HPDE6-E6E7 (cell line): ENCODE data around the gene BCL2L11.

ENCODE experiments used
- DNase-seq: peaks from one replicate; pipeline ENCODE4 v3.0.0; 2011; ENCODE audit warnings: missing footprints; ENCODE audit errors: extremely low spot score

The BCL2L11 gene

DNA sequence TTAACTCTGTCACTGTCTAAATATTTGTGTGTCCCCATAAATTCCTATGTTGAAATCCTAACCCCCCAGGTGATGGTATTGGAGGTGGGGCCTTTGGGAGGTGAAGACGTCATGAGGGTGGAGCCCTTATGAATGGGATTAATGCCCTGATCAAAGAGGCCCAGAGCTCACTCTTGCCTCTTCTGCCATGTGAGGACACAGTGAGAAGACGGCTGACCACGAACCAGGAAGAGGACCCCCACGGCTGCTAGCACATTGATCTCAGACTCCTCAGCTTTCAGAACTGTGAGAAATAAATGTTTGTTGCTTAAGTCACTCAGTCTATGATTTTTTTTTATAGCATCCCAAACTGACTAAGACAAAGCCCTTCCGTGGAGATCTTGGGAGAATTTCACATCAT lies 71.2 kb downstream of the BCL2L11 start:
- DNase-seq = no peak

DNA sequence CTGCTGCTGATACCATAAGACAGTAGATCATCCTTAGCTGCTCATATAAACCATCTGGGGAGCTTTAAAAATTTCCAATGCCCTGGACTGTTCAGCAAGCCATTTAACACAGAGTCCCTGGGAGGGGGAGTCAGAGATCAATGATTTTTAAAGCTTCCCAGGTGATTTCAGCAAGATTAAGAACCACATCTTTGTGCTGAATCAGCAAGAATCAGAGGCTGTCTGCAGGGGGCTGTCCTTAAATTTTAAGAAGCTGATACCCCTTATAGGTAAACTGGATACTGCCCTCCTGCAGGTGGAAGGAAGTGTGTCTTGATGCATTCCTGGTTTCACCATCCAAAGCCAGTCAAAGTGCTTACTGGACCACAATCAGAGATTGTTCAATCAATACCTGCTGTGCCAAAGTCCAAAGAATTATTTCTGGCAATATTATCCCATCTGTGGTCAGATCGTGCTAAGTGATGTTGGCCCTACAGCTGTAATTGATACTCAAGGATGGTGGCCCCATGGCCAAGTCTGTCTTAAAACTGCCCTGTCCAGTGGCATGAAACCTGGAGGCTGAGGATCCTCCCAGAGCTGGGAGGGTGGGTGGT lies 72.2 kb downstream of the BCL2L11 start:
- DNase-seq = no peak

DNA sequence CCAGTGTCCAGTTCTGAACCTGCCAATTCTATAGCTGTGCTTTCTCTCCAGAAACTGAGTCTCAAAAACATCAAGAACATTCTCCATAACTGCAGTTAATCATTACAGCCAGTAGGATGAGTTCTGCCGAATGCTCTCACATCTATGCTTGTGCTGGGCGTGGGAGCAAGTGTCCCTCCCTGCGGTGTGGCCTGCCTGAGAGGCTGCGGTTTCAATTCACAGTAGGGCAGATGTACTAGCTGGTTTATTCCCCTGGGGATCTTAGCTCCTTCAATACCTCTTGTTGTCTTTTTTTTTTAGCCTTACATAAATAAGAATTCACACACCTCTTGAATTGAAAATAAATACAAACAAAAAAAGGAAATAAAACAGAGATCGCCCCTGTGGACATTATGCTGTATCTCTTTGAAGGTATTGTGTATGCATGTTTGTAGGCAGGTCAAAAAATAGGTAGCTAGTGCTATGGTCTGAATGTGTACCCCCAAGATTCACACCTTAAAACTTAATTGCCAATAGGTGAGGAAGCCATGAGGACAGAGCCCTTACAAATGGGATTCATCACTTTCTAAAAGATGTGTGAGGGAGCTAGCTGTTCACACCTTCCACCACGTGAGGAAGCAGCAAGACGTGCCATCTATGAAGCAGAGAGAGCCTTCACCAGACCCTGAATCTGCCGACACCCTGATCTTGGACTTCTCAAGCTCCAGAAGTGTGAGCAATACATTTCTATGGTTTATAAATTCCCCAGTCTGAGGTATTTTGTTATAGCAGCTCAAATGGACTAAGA lies 74.3 kb downstream of the BCL2L11 start:
- no peak for DNase-seq

DNA sequence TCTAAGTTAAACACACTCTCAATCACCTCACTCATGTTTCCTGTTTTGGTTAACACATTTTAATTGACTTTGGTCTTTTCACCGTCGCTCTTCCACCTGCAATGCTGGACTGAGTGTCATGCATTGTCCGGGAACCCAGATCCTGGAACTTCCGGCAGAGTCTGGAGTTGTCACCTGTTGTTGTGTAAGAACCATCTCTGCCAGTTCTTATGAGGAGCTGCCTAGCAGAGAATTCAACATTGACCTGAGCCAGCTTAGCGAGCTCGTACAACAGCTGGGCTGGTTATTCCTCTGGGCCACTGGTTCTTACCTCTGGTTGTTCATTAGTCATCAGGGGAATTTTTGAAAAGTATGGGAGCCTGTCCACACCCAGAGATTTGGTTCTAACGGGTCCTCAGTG lies 75.7 kb downstream of the BCL2L11 start:
- DNase-seq = no peak

DNA sequence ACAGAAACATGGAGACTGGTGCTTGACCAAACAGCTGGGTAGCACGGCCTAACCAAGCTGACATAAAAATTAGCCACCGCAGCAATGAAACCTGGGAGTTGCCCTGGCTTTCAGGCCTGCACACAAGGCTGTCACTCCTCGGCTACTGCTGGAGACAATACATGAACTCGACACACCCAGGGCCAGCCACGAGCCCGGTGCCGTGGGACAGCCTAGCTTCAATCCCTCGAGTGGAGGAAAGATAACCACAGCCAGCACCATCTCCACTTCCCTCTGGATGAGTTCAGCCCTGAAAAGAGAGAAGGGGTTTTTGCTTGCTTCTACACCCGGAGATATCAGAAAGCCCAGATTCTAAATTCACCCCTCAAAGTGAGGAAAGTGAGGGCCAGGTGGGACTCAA lies 78.0 kb downstream of the BCL2L11 start:
- DNase-seq = no peak

DNA sequence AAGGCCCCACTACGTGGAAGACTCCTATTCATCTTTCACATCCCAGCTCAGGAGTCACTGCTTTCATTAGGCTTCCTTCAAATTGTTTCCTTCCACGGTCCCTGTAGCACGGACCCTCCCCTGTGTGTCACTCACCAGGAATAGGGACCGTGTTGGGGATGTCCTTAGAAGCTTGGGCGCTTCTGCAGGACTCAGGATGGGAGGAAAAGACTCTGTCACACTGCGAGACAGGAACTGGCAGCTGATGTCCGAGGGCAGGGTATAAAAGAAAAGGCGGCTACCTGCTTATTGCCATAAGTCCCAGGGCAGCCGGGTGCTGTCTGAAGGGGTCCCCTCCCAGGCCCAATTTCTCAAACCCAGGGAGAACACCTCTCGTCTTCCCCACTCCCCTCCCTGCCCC lies 79.1 kb downstream of the BCL2L11 start:
- DNase-seq = no peak

DNA sequence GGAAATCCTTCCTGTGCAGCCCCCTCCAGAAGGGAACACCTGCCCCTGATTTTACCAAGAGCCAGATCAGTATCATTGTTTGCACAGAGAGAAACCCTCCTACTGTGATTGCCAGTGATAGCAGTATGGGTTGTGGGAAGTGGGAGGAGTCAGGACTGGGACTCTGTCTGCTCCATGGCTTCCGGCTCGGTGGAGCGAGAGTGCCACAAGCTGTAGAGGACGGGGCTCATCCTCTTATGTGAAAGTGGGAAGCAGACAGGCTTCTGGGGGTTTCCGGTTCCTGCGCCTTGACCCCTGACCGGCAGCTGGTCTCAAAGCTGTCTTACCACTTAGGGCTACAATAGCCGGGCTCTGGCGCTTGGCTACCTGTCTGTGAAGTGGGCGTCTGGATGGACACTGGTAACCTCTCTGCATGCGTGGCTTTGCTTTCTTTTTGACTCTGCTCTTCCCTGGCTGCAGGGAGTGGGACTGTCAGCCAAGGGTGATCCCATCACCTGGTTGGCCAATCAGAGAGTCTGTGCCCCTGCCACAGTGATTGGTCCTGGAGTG lies 79.7 kb downstream of the BCL2L11 start:
- no peak for DNase-seq

DNA sequence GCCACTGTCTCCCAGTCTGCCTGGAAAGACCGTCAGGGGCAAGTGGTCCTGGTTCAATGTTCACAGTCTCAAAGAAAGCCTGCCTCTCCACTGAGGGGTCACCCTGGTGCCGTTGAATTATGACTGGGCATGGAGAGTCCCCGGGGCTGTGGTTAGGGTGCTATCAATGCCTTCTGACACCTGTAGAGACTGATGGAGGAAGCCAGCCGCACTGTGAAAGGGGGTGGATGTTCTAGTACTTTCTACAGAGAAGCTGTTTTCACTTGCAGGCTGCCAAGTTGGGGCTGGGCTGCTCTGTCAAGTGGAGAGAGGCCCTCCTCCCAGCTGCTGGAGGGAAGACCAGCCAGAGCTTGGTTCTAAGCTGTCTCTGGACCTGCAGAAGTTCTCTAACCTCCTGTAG lies 80.5 kb downstream of the BCL2L11 start:
- DNase-seq = no peak

DNA sequence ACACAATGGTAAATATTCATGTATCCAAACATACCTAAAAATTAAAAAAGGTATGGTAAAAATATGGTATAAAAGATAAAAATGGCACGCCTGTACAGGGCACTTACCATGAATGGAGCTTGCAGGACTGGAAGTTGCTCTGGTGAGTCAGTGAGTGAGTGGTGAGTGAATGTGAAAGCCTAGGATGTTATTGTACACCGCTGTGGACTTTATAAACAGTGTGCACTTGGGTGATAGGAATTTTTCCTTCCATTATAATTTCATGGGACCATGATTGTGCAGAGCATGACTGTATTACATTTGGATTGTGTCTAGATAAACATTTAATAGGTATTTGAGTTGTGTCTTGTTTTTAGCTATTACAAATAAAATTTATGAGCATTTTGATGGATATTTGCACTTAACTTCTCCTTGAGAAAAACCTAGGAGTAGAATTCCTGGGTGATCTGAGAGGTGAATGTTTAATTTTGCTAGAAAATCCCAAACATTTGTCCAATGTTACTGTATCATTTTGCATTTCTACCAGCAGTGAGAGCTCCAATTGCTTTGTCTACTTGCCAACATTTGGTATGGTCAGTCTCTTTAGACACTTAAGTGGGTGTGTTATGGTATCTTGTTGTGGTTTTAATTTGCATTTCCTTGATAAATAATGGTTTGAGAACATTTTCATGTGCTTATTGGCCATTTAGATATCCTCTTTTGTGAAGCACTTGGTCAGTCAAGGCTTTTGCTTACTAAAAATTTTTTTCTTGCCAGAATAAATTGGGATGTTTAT lies 81.7 kb downstream of the BCL2L11 start:
- no peak for DNase-seq

DNA sequence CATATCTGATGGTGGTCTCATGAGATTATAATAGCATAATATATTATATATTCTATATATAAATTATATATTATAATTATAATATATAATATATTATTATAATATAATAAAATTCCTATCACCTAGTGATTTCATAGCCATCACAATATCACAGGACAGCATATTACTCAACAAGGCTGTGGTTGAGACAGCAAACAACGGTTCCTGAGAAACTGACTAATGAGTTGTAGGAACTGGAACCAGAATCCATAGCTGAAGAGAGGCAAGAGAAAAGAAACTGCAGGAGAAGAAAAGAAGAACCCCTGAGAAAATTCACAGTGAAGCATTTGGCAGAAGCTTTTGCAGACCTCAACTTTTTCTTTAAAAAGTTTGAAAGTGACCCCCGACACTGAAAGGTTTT lies 84.0 kb downstream of the BCL2L11 start:
- no peak for DNase-seq

DNA sequence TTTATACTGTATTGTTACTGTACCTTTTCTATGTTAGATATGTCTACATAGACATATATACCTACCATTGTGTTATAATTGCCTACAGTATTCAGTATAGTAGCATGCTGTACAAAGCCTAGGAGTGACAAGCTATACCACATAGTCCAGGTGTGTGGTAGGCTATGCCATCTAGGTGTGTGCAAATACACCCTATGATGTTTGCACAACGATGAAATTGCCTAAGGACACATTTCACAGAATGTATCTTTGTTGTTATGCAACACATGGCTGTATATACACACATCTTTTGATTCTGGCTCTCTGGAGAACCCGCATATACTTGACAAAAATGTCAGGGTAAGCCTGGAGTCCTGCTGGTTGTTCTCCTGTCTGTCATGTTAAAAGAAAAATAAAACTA lies 85.1 kb downstream of the BCL2L11 start:
- DNase-seq = no peak

DNA sequence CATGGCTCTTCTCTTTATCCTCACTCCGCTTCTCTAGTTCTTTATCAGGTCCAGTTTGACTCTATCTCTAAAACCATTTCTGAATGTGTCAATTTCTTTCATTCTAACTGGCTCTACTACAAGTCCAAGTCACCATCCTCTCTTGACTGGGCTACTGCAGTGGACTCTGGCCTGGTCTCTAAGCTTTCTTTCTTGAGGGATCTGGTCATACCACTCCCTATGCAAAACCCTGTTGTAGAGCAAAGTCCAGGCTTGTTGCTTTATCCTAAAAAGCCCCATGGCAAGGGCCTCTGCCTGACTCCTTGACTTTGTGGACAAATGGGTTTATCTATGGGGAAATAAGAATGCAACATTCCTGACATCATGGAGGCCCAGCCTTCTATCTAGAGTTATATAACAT lies 87.1 kb downstream of the BCL2L11 start:
- DNase-seq = no peak

DNA sequence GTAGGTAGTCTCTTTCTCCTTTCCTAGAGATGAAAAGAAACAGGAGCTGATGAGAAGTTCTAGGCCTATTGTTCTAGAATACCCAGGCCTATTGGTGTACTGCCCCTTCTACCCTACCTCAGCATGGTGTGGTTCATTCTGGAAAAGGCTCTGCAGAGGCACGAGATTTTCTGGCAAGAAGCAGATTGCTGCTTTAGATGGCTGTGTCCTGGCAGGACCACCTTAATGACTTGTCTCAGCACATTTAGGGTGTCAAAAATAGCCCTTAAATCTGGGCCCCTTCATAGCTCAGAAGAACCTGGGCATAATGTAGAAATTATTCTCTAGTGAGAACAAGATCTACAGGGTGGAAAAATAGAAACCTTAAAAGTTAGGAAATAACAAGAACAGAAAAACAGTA lies 87.9 kb downstream of the BCL2L11 start:
- DNase-seq = no peak

DNA sequence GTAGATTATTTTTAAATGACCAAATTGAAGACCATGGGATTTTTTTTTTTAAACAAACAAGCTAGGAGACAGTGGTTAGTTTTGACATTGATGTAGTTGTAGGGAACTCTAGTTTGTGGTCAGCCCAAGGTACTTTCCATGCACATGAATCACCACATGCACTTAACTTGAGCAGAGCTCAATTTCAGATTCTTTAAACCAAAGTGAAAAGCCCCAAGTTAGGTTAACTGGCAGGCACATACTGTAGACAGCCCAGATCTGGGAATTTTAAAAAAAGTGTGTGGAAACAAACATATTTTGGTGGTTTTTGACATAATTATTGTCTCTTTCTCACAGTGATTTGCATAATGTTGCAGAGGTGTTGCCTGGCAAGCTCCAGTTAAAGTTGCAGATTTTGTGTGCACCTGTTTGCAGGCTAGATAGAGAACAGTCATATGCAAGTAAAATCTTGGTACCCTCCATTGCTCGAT lies 88.4 kb downstream of the BCL2L11 start:
- DNase-seq = no peak

DNA sequence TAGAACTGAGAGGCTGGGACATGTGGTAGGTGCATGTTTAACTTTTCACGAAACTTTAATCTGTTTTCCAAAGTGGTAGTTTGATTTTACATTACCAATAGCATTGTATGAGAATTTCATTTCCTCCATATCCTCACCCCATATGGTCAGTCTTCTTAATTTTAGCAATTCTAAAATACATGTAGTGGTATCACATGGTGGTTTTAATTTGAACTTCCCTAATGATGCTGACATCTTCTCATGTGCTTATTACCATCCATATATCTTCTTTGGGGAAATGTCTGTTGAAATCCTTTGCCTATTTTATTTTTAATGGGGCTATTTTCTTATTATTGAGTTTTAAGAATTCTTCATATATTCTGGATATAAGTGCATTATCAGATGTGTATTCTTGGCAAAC lies 89.3 kb downstream of the BCL2L11 start:
- no peak for DNase-seq

DNA sequence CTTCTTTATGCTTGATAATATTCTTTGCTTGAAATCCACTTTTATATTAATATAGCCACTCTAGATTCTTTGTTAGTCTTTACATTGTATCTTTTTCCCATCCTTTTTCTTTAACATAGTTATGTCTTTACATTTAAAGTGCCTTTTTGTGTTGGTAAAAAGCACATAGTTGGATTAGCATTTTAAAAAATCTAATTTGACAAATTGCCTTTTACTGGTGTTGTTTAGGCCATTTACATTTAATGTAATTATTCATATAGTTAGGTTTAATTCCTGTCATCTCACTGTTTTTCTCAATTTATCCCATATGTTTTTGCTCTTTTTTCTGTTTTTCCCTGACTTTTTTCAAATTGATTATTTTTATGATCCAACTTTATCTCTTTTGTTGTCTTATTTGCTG lies 93.2 kb downstream of the BCL2L11 start:
- no peak for DNase-seq

DNA sequence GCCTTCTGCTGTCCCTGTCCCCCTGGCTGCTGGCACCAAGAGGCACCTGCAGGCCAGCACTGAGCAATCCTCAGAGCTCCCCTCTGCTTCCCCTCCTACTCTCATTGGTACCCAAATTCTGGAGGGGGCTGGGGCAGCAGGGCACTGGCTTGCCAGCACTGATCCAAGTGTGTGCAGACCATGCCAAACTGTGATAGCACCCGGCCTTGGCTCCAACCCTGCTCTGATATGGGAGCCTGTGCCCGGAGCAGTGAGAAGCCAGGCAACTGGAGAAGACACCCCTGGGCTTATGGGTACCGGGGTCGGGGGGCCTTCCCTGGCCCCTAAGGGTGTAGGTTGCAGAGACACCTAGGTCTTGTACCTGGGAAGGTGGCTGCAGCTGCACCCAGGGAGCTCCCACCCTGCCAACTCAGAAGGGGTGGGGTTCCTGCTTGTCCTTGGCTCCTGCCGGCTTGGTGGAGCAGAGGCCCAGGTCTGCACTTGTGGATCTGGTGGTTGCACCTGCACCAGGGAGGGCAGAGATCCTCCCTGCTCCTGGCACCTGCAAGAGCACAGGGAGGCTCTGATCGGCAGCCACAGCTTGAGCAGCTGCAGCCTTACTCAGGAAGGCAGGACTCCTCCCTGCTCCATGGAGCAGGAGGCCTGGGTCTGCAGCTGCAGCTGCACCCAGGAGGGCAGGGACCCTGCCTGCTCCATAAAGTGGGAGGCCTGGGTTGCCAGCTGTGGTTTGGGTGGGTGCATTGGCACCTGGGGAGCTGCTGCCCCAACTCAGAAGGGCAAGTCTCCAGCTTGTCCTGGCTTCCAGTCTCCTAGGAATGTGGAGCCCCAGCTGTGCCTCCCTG lies 96.3 kb downstream of the BCL2L11 start:
- no peak for DNase-seq
